Stimulated activated CD4-positive, alpha-beta T cell treated with anti-CD3 and anti-CD28 coated beads, Interleukin-2, amount 100 ng/mL, for 48 hours (primary cell): ENCODE results near the gene NFATC1.

Source experiments
- DNase-seq, 2 donors: peaks; one replicate each; pipeline ENCODE4 v3.0.0-alpha.2; 2020

Gene NFATC1

GRCh38 chr18:79459946-79460480, 64.3 kb downstream of the NFATC1 start:
- DNase-seq: no peak

- DNase-seq: no peak
Measured at GRCh38 chr18:79460481-79461300, 65.0 kb downstream of the NFATC1 start.

GRCh38 chr18:79461627-79462026, 65.9 kb downstream of the NFATC1 start:
- DNase-seq: no peak

- DNase-seq: no peak
Measured at GRCh38 chr18:79463424-79463960, 67.8 kb downstream of the NFATC1 start.

GRCh38 chr18:79465392-79465991, 69.8 kb downstream of the NFATC1 start:
- no peak for DNase-seq

GRCh38 chr18:79466591-79466990, 70.9 kb downstream of the NFATC1 start:
- no peak for DNase-seq

GRCh38 chr18:79467126-79467525, 71.4 kb downstream of the NFATC1 start:
- DNase-seq: no peak

- DNase-seq: no peak
Measured at GRCh38 chr18:79468119-79468789, 72.5 kb downstream of the NFATC1 start.

- DNase-seq: no peak
Measured at GRCh38 chr18:79469309-79469708, 73.6 kb downstream of the NFATC1 start.

GRCh38 chr18:79469751-79470505, 74.2 kb downstream of the NFATC1 start:
- no peak for DNase-seq

GRCh38 chr18:79470547-79470946, 74.8 kb downstream of the NFATC1 start:
- no peak for DNase-seq

- no peak for DNase-seq
Measured at GRCh38 chr18:79471046-79471445, 75.3 kb downstream of the NFATC1 start.

GRCh38 chr18:79471597-79471996, 75.9 kb downstream of the NFATC1 start:
- no peak for DNase-seq

GRCh38 chr18:79472176-79472575, 76.4 kb downstream of the NFATC1 start:
- no peak for DNase-seq

GRCh38 chr18:79472946-79473345, 77.2 kb downstream of the NFATC1 start:
- no peak for DNase-seq

GRCh38 chr18:79476031-79476917, 80.5 kb downstream of the NFATC1 start:
- no peak for DNase-seq

- no peak for DNase-seq
Measured at GRCh38 chr18:79476918-79477571, 81.3 kb downstream of the NFATC1 start.

- no peak for DNase-seq
Measured at GRCh38 chr18:79477711-79478483, 82.2 kb downstream of the NFATC1 start.

GRCh38 chr18:79478484-79479115, 82.9 kb downstream of the NFATC1 start:
- DNase-seq: no peak
